H9 (cell line): Measurements from ENCODE around the gene EIF4E3. TPM values are rescaled to one million over a fixed set of nuclear protein-coding genes. Genes with fewer than 3 reads are reported as not detected.
A peak's percentile ranks its signal among the peaks of the same experiment; 100 is the strongest.

Experiments used
- DNase-seq: peaks from one replicate; pipeline ENCODE4 v3.0.0-alpha.2; 2017
- H2AFZ ChIP-seq: one replicate; pipeline ENCODE4 v1.6.1; 2013; ENCODE audit warnings: mild to moderate bottlenecking, low read length, control low read depth, moderate library complexity
- H2AK5ac ChIP-seq: 2 replicates; pipeline ENCODE4 v1.6.1; 2013; ENCODE audit warnings: low read length, control low read depth, mixed read lengths; ENCODE audit not compliant: insufficient read length
- H2BK120ac ChIP-seq: one replicate; pipeline ENCODE4 v1.6.1; 2013; ENCODE audit warnings: low read depth, mild to moderate bottlenecking, low read length, control low read depth, inconsistent platforms; ENCODE audit not compliant: poor library complexity, severe bottlenecking
- H2BK12ac ChIP-seq: 2 replicates; pipeline ENCODE4 v1.6.1; 2013; ENCODE audit warnings: low read length, control low read depth, mixed read lengths, low read depth; ENCODE audit not compliant: insufficient read length
- H2BK15ac ChIP-seq: 2 replicates; pipeline ENCODE4 v1.6.1; 2013; ENCODE audit warnings: low read depth, low read length, control low read depth
- H2BK20ac ChIP-seq: one replicate; pipeline ENCODE4 v1.6.1; 2013; ENCODE audit warnings: low read depth, mild to moderate bottlenecking, low read length, control low read depth, inconsistent platforms; ENCODE audit not compliant: poor library complexity, severe bottlenecking
- H2BK5ac ChIP-seq: 2 replicates; pipeline ENCODE4 v1.6.1; 2013; ENCODE audit warnings: low read length, control low read depth, mixed read lengths; ENCODE audit not compliant: insufficient read length
- H3K14ac ChIP-seq: 2 replicates; pipeline ENCODE4 v1.6.1; 2013; ENCODE audit warnings: low read length, control low read depth; ENCODE audit not compliant: insufficient read depth
- H3K18ac ChIP-seq: 2 replicates; pipeline ENCODE4 v1.6.1; 2013; ENCODE audit warnings: low read depth, mild to moderate bottlenecking, mixed read lengths, low read length, control low read depth; ENCODE audit not compliant: insufficient read length
- H3K23ac ChIP-seq: 2 replicates; pipeline ENCODE4 v1.6.1; 2013; ENCODE audit warnings: low read length, control low read depth, mixed read lengths, low read depth; ENCODE audit not compliant: insufficient read length
- H3K23me2 ChIP-seq: 2 replicates; pipeline ENCODE4 v1.6.1; 2013; ENCODE audit warnings: low read depth, mild to moderate bottlenecking, mixed read lengths, low read length, control low read depth; ENCODE audit not compliant: insufficient read length, poor library complexity, severe bottlenecking
- H3K27ac ChIP-seq: 2 replicates; pipeline ENCODE4 v1.5.1; 2013; ENCODE audit warnings: low read length, control low read depth, mixed read lengths, low read depth; ENCODE audit not compliant: insufficient read length
- H3K27me3 ChIP-seq: 2 replicates; pipeline ENCODE4 v1.6.1; 2013; ENCODE audit warnings: low read length, control low read depth, inconsistent platforms; ENCODE audit not compliant: insufficient read depth
- H3K4ac ChIP-seq: 2 replicates; pipeline ENCODE4 v1.6.1; 2013; ENCODE audit warnings: low read depth, mild to moderate bottlenecking, control low read depth, inconsistent platforms, low read length, moderate library complexity
- H3K4me1 ChIP-seq: 2 replicates; pipeline ENCODE4 v1.6.1; 2013; ENCODE audit warnings: low read length, control low read depth, inconsistent platforms; ENCODE audit not compliant: insufficient read depth
- H3K4me2 ChIP-seq: 2 replicates; pipeline ENCODE4 v1.6.1; 2013; ENCODE audit warnings: low read length, control low read depth, mixed read lengths; ENCODE audit not compliant: insufficient read length, insufficient read depth
- H3K56ac ChIP-seq: 2 replicates; pipeline ENCODE4 v1.6.1; 2013; ENCODE audit warnings: low read depth, mild to moderate bottlenecking, mixed read lengths, low read length, control low read depth; ENCODE audit not compliant: insufficient read length
- H3K79me1 ChIP-seq: 2 replicates; pipeline ENCODE4 v1.6.1; 2013; ENCODE audit warnings: low read depth, mild to moderate bottlenecking, moderate library complexity, low read length, control low read depth, inconsistent platforms; ENCODE audit not compliant: insufficient read depth, poor library complexity, severe bottlenecking
- H3K79me2 ChIP-seq: 2 replicates; pipeline ENCODE4 v1.6.1; 2013; ENCODE audit warnings: low read length, control low read depth, inconsistent platforms; ENCODE audit not compliant: insufficient read depth
- H3K9ac ChIP-seq: 2 replicates; pipeline ENCODE4 v1.6.1; 2013; ENCODE audit warnings: low read length, control low read depth, mixed read lengths; ENCODE audit not compliant: insufficient read length; ENCODE audit errors: extremely low read depth
- H3K9me3 ChIP-seq: one replicate; pipeline ENCODE4 v1.6.1; 2013; ENCODE audit warnings: low read depth, low read length, inconsistent platforms; ENCODE audit not compliant: control insufficient read depth
- H3T11ph ChIP-seq: one replicate; pipeline ENCODE4 v1.6.1; 2013; ENCODE audit warnings: mild to moderate bottlenecking, low read length, control low read depth, inconsistent platforms
- H4K20me1 ChIP-seq: one replicate; pipeline ENCODE4 v1.6.1; 2013; ENCODE audit not compliant: control insufficient read depth, insufficient read length, insufficient read depth
- H4K5ac ChIP-seq: 2 replicates; pipeline ENCODE4 v1.6.1; 2013; ENCODE audit warnings: low read depth, mild to moderate bottlenecking, mixed read lengths, low read length, control low read depth; ENCODE audit not compliant: insufficient read length
- H4K8ac ChIP-seq: replicated peaks from 2 replicates; pipeline ENCODE4 v1.6.1; 2013; ENCODE audit warnings: low read length, control low read depth, mixed read lengths, low read depth; ENCODE audit not compliant: insufficient read length
- H4K91ac ChIP-seq: 2 replicates; pipeline ENCODE4 v1.6.1; 2013; ENCODE audit warnings: low read depth, mild to moderate bottlenecking, moderate library complexity, mixed read lengths, low read length, control low read depth; ENCODE audit not compliant: insufficient read length
- H3K27ac Mint-ChIP-seq, 3 experiments: 2 replicates in 2 of 3; 3 replicates in 1 of 3; pipeline ENCODE4 v1.8.0; 2020 to 2021; ENCODE audit warnings: mixed read lengths in 3 of 3, mild to moderate bottlenecking in 1 of 3, moderate library complexity in 1 of 3
- H3K27me3 Mint-ChIP-seq: 2 replicates; pipeline ENCODE4 v1.8.0; 2021; ENCODE audit warnings: low read depth, mild to moderate bottlenecking, moderate library complexity, mixed read lengths
- H3K36me3 Mint-ChIP-seq, 3 experiments: 2 replicates in 2 of 3; 3 replicates in 1 of 3; pipeline ENCODE4 v1.8.0; 2020 to 2021; ENCODE audit warnings: low read depth in 3 of 3, mixed read lengths in 3 of 3; ENCODE audit not compliant: insufficient read depth in 1 of 3
- H3K4me1 Mint-ChIP-seq, 2 experiments: 2 replicates each; pipeline ENCODE4 v1.8.0; 2020; ENCODE audit warnings: mixed read lengths in 2 of 2
- H3K4me3 Mint-ChIP-seq, 2 experiments: 2 replicates in 1 of 2; 3 replicates in 1 of 2; pipeline ENCODE4 v1.8.0; 2020 to 2021; ENCODE audit warnings: mild to moderate bottlenecking in 2 of 2, mixed read lengths in 2 of 2, moderate library complexity in 1 of 2
- H3K9me3 Mint-ChIP-seq, 2 experiments: 2 replicates in 1 of 2; 3 replicates in 1 of 2; pipeline ENCODE4 v1.8.0; 2020; ENCODE audit warnings: mild to moderate bottlenecking in 2 of 2, mixed read lengths in 2 of 2, moderate library complexity in 1 of 2
- CTCF ChIP-seq: fragments of 200-600 bp; sonication (generic); conservative IDR thresholded peaks from 3 replicates; pipeline ENCODE4 v1.8.0; 2021; ENCODE audit warnings: antibody characterized with exemption, mild to moderate bottlenecking
- WGBS: extraction: QIAGEN DNeasy Blood & Tissue Kit; methylation state at CpG from one replicate; pipeline ENCODE4 v1.1.7; 2013; ENCODE audit warnings: missing lambda C conversion rate, low lambda C conversion rate, mixed read lengths; ENCODE audit not compliant: insufficient read length; ENCODE audit errors: extremely low coverage; 5-methylcytosine and 5-hydroxymethylcytosine counted together
- total RNA-seq: library from RNA; stranded (reverse); gene quantifications from 2 replicates; pipeline ENCODE4 v1.2.1, GENCODE V29; 2021

The EIF4E3 gene
- total RNA-seq, 1 experiment from 2014 or later, result 12.9 TPM

- H3K14ac ChIP-seq, result no peak overlapping the region
- no peaks in the 10 kb centered on the region for H3K9me3 ChIP-seq
- H2BK20ac ChIP-seq, result no peak overlapping the region
- peak overlapping the region; percentile 0 for H2AFZ ChIP-seq
- no peak overlapping the region for H2BK12ac ChIP-seq
- Mint-ChIP-seq H3K4me1 (peaks cover 15 to 29% of the 10 kb centered on the region in 2 experiments), H3K4me3 (no peak overlapping the region), H3K27me3 (no peaks in the 10 kb centered on the region), H3K27ac (no peak overlapping the region), H3K36me3 (no peaks in the 10 kb centered on the region), H3K9me3 (peaks cover 0 to 6% of the 10 kb centered on the region in 2 experiments; a peak in 1 of 5 replicates)
- no peak overlapping the region for H3K9ac ChIP-seq
- no peak overlapping the region for H3K18ac ChIP-seq
- no peak overlapping the region for H3K56ac ChIP-seq
- WGBS, result no CpG with 5 or more reads among the region's 6 CpGs
- H3K4me2 ChIP-seq, result no peak overlapping the region
- H4K8ac ChIP-seq, result no peak overlapping the region
- TF ChIP-seq CTCF, result no peak
- no peak overlapping the region for H2AK5ac ChIP-seq
- no peaks in the 10 kb centered on the region for H3K27me3 ChIP-seq
- no peak overlapping the region for H2BK15ac ChIP-seq
- no peaks in the 10 kb centered on the region for H4K20me1 ChIP-seq
- H3T11ph ChIP-seq, result no peak overlapping the region
- no peak overlapping the region for H3K23ac ChIP-seq
- no peaks in the 10 kb centered on the region for H3K79me2 ChIP-seq
- no peak overlapping the region for H4K5ac ChIP-seq
- H2BK120ac ChIP-seq, result no peak overlapping the region
- H4K91ac ChIP-seq, result no peak overlapping the region
- no peaks in the 10 kb centered on the region for H3K23me2 ChIP-seq
- no peak overlapping the region for H2BK5ac ChIP-seq
- no peak overlapping the region for H3K4ac ChIP-seq
- no peaks in the 10 kb centered on the region for H3K79me1 ChIP-seq
- no peak overlapping the region for H3K27ac ChIP-seq
- no peak for DNase-seq
- peaks cover 10% of the 10 kb centered on the region; the same call in 1 of the 2 replicates for H3K4me1 ChIP-seq
These were observed 52.4 kb downstream of the EIF4E3 start for GRCh38 chr3:71672807-71673206.
